WERI-Rb-1 (cell line): ENCODE data around the gene UFSP2.
A peak's percentile ranks its signal among the peaks of the same experiment; 100 is the strongest.

Source experiments
- DNase-seq: peaks from one replicate; pipeline ENCODE4 v3.0.0-alpha.2; 2020
- H3K27ac ChIP-seq: fragments of 250-450 bp; sonication (Bioruptor Pico); 2 replicates; pipeline ENCODE4 v1.5.1; 2020; ENCODE audit warnings: mild to moderate bottlenecking, moderate library complexity
- H3K27me3 ChIP-seq: fragments of 250-450 bp; sonication (Bioruptor Pico); 2 replicates; pipeline ENCODE4 v1.5.1; 2021; ENCODE audit warnings: mild to moderate bottlenecking, low read depth, moderate library complexity; ENCODE audit not compliant: insufficient read depth, severe bottlenecking
- H3K36me3 ChIP-seq: fragments of 250-450 bp; sonication (Bioruptor Pico); 2 replicates; pipeline ENCODE4 v1.5.1; 2020; ENCODE audit warnings: mild to moderate bottlenecking, moderate library complexity
- H3K4me3 ChIP-seq: 2 replicates; pipeline ENCODE4 v1.5.1; 2011; ENCODE audit warnings: low read depth, mild to moderate bottlenecking, control low read depth, low read length
- H3K9me3 ChIP-seq: fragments of 250-450 bp; sonication (Bioruptor Pico); 2 replicates; pipeline ENCODE4 v1.5.1; 2021; ENCODE audit warnings: mild to moderate bottlenecking, moderate library complexity; ENCODE audit not compliant: severe bottlenecking
- CTCF ChIP-seq: IDR thresholded peaks from 2 replicates; pipeline ENCODE4 v1.5.1; 2011; ENCODE audit warnings: low read depth, mild to moderate bottlenecking, control low read depth, inconsistent platforms, low read length

Gene UFSP2

GRCh38 chr4:185396724-185397385, 28.9 kb downstream of the UFSP2 start, which contains the start of gene ANKRD37:
Gene ANKRD37, plus strand, starts transcription at chr4:185396841. Its CDS starts 83 bp downstream, at chr4:185396924.
- no peaks in the 10 kb centered on the region for H3K27me3 ChIP-seq
- no peaks in the 10 kb centered on the region for H3K9me3 ChIP-seq
- peaks cover 24% of the 10 kb centered on the region for H3K36me3 ChIP-seq
- H3K4me3 ChIP-seq = peak within 1 kb of the TSS; percentile 72
- no peak for TF ChIP-seq CTCF
- H3K27ac ChIP-seq = peak within 1 kb of the TSS; percentile 95
- no peak for DNase-seq

- no peak for TF ChIP-seq CTCF
- Histone ChIP-seq H3K27me3 (no peaks in the 10 kb centered on the region), H3K36me3 (peaks cover 18% of the 10 kb centered on the region), H3K4me3 (peak overlapping the region; percentile 72), H3K9me3 (no peaks in the 10 kb centered on the region), H3K27ac (peak overlapping the region; percentile 95)
- DNase-seq = peak; percentile 99
Observed at GRCh38 chr4:185395956-185396723, 29.6 kb downstream of the UFSP2 start.

GRCh38 chr4:185395238-185395955, 30.4 kb downstream of the UFSP2 start, which contains the start of gene LRP2BP:
Gene LRP2BP, minus strand, starts transcription at chr4:185395924. Its CDS starts 17,738 bp downstream, at chr4:185378186.
- no peak for TF ChIP-seq CTCF
- DNase-seq = no peak
- peak within 1 kb of the TSS; percentile 95 for H3K27ac ChIP-seq
- peaks cover 12% of the 10 kb centered on the region for H3K36me3 ChIP-seq
- H3K9me3 ChIP-seq = no peaks in the 10 kb centered on the region
- H3K27me3 ChIP-seq = no peaks in the 10 kb centered on the region
- H3K4me3 ChIP-seq = peak within 1 kb of the TSS; percentile 72

- H3K27me3 ChIP-seq = no peaks in the 10 kb centered on the region
- no peak overlapping the region; the same call in 1 of the 2 replicates for H3K27ac ChIP-seq
- H3K36me3 ChIP-seq = peaks cover 8% of the 10 kb centered on the region; the same call in 1 of the 2 replicates
- H3K9me3 ChIP-seq = no peaks in the 10 kb centered on the region
- H3K4me3 ChIP-seq = peak overlapping the region; percentile 69
- no peak for TF ChIP-seq CTCF
- no peak for DNase-seq
Observed at GRCh38 chr4:185394568-185395237, 31.1 kb downstream of the UFSP2 start.

- Histone ChIP-seq H3K36me3 (no peaks in the 10 kb centered on the region), H3K9me3 (no peaks in the 10 kb centered on the region), H3K27me3 (no peaks in the 10 kb centered on the region), H3K4me3 (no peak overlapping the region), H3K27ac (no peak overlapping the region)
- no peak for DNase-seq
- no peak for TF ChIP-seq CTCF
Observed at GRCh38 chr4:185392156-185392555, 33.6 kb downstream of the UFSP2 start.
